ENCODE measurements around the gene C1orf159. TPM values are rescaled to one million over a fixed set of nuclear protein-coding genes. Genes with fewer than 3 reads are reported as not detected.

C1orf159 gene
- total and polyA plus RNA-seq, 3 donors from 2014 or later, result 40.7 to 68.3 (median 50.7) TPM

GRCh38 chr1:1125945-1126344, 10.1 kb upstream of the C1orf159 start:
- intact Hi-C loops (cut with DNase I; ENCODE audit: low total_unique reads), result loop anchor here (10.0 kb wide), 1 partner anchor 119 kb away; the partner anchor contains the start of gene C1QTNF12
- no peaks in the 10 kb centered on the region for H3K27me3 ChIP-seq
- 86% methylated on average over 18 of the region's 18 CpGs for WGBS, 2 donors
- H3K4me3 ChIP-seq, result no peak overlapping the region
- no peak for TF ChIP-seq POLR2A (IDR thresholded peaks at IDR 0.05)
- TF ChIP-seq, protein P1, sequence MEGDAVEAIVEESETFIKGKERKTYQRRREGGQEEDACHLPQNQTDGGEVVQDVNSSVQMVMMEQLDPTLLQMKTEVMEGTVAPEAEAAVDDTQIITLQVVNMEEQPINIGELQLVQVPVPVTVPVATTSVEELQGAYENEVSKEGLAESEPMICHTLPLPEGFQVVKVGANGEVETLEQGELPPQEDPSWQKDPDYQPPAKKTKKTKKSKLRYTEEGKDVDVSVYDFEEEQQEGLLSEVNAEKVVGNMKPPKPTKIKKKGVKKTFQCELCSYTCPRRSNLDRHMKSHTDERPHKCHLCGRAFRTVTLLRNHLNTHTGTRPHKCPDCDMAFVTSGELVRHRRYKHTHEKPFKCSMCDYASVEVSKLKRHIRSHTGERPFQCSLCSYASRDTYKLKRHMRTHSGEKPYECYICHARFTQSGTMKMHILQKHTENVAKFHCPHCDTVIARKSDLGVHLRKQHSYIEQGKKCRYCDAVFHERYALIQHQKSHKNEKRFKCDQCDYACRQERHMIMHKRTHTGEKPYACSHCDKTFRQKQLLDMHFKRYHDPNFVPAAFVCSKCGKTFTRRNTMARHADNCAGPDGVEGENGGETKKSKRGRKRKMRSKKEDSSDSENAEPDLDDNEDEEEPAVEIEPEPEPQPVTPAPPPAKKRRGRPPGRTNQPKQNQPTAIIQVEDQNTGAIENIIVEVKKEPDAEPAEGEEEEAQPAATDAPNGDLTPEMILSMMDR (IDR thresholded peaks at IDR 0.05), result no peak
- no peaks in the 10 kb centered on the region for H3K36me3 ChIP-seq (ENCODE audit: low read depth, missing control alignments)
- DNase-seq, result no peak
- H3K27ac ChIP-seq, result no peak overlapping the region
- no peaks in the 10 kb centered on the region for H3K9me3 ChIP-seq
- H3K4me1 ChIP-seq, result peaks cover 10% of the 10 kb centered on the region

DNA sequence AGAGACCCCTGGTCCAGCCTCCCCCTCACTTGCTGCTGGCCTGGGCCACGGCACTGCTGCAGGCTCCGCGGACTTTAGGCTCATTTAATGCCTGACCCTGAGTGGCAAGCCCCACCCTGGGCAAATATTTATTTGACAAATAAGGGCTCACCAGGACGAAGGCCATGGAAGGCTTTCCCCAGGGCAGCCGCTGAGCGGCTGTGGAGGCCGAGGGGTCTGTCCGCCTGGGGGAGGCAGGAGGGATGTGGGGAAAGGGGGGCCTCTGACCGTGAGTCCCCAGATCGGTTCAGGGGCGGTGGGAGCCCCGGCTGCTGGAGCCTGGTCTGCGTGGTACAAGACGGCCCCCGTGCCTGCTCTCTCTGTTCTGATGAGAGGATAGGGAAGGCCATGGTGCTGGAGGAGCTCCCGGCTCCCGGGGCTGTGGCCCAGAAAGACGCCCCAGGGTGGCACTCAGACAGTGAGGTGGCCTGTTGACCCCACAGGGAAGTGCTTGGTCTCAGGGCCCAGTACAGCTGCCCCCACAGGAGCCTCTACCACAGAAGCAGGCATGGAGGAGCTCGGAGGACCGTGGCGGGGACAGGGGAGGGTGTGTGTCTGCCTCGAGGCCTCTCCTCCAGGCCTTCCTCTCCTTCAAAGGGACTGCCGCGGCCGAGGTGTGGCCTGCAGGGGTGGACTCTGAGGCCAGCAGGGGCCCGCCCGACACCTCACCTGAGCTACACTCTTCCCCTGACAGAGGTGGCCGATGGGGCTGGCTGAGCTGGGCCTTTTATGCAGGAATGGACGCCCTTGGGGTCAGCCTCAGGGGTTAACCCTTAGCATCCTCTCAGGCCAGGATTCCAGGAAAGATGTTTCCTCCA, 9.1 kb upstream of the C1orf159 start:
- no peak for DNase-seq
- no peaks in the 10 kb centered on the region for H3K27me3 ChIP-seq
- intact Hi-C loops (cut with DNase I; ENCODE audit: low total_unique reads), result loop anchor here (10.0 kb wide), 1 partner anchor 120 kb away; the partner anchor contains the start of gene C1QTNF12
- H3K9me3 ChIP-seq, result no peaks in the 10 kb centered on the region
- H3K27ac ChIP-seq, result no peak overlapping the region
- peaks cover 10% of the 10 kb centered on the region for H3K4me1 ChIP-seq
- WGBS, 2 donors, result 81 to 92% methylated on average over 16 to 29 of the region's 29 CpGs
- H3K4me3 ChIP-seq, result no peak overlapping the region
- no peaks in the 10 kb centered on the region for H3K36me3 ChIP-seq (ENCODE audit: low read depth, missing control alignments)
- TF ChIP-seq, protein P1 (IDR thresholded peaks at IDR 0.05), result no peak
- TF ChIP-seq POLR2A (IDR thresholded peaks at IDR 0.05), result no peak

DNA sequence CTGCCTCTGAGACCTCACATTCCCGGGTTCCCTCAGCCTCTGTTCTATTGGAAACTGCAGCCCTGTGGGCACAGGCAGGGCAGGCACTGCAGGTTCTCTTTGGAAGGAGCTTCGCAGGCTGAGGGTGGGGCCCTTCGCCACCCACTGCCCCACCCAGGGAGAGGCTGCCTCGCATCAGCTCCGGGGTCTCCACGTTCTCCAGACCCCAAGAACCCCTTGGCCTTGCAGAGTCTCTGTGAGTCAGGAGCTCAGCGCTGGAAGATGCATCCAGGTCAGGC, 8.6 kb upstream of the C1orf159 start:
- Histone ChIP-seq H3K4me1 (peaks cover 10% of the 10 kb centered on the region), H3K27me3 (no peaks in the 10 kb centered on the region), H3K36me3 (ENCODE audit: low read depth, missing control alignments) (no peaks in the 10 kb centered on the region), H3K4me3 (no peak overlapping the region), H3K27ac (no peak overlapping the region), H3K9me3 (no peaks in the 10 kb centered on the region)
- intact Hi-C loops (cut with DNase I; ENCODE audit: low total_unique reads), result loop anchor here (10.0 kb wide), 1 partner anchor 120 kb away; the partner anchor contains the start of gene C1QTNF12
- TF ChIP-seq, protein P1 (IDR thresholded peaks at IDR 0.05), result no peak
- no peak for TF ChIP-seq POLR2A (IDR thresholded peaks at IDR 0.05)
- 86 to 90% methylated on average over 4 to 7 of the region's 7 CpGs for WGBS, 2 donors
- DNase-seq, result no peak

DNA sequence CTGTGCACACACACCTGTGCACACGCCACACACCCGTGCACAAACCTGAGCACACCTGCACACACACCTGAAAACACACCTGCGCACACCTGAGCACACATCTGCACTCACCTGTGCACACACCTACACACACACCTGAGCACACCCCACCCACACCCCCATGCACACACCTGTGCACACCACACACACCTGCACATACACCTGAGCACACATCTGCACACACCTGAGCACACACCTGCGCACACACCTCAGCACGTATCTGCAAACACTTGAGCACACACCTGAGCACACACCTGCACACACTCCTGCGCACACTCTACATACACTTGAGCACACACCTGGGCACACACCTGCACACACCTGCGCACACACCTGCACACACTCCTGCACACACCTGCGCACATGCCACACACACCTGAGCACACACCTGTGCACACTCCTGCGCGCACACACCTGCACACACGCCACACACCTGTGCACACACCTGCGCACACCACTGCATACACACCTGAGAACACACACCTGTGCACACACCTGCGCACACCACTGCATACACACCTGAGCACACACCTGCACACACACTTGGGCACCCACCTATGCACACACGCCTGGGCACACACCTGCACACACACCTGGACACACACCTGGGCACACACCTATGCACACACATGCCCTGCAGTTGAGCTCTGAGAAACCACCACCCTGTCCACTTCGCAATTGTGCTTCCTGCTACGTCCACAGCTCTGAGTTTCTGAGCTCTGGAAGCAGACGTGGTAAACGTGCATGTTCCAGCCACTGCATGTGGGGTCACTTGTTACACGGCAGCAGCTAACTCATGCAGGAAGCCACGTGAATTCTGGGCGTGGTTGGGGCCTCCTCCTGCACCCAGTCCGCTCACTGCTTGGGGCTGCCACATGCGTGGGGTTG, 8.0 kb upstream of the C1orf159 start:
- intact Hi-C loops (cut with DNase I; ENCODE audit: low total_unique reads), result loop anchor here (10.0 kb wide), 1 partner anchor 121 kb away; the partner anchor contains the start of gene C1QTNF12
- Histone ChIP-seq H3K4me3 (no peak overlapping the region), H3K9me3 (no peaks in the 10 kb centered on the region), H3K27me3 (no peaks in the 10 kb centered on the region), H3K36me3 (ENCODE audit: low read depth, missing control alignments) (no peaks in the 10 kb centered on the region), H3K27ac (no peak overlapping the region), H3K4me1 (peaks cover 10% of the 10 kb centered on the region)
- TF ChIP-seq, protein P1 (IDR thresholded peaks at IDR 0.05), result no peak
- TF ChIP-seq POLR2A (IDR thresholded peaks at IDR 0.05), result no peak
- WGBS, 2 donors, result 75 to 86% methylated on average over 23 of the region's 23 CpGs
- DNase-seq, result no peak

Measured in testis (tissue), 3 donors.